Ureter (tissue), 1 donor: ENCODE results near the gene WEE2. TPM values are rescaled to one million over a fixed set of nuclear protein-coding genes. Genes with fewer than 3 reads are reported as not detected.

Experiments
- DNase-seq: peaks from one replicate; pipeline ENCODE4 v3.0.0-alpha.2; 2020; ENCODE audit warnings: low spot score
- total RNA-seq: library from RNA; stranded (reverse); gene quantifications from one replicate; pipeline ENCODE4 v1.2.4, GENCODE V29; 2023
- donor health status: DM: yes; HTN: yes; CAD: no.

Gene WEE2
- total RNA-seq, 1 donor from 2014 or later, result not detected

GRCh38 chr7:141691540-141691939, 16.6 kb upstream of the WEE2 start:
- DNase-seq, result no peak

- no peak for DNase-seq
Observed at GRCh38 chr7:141691961-141692360, 16.2 kb upstream of the WEE2 start.

DNA sequence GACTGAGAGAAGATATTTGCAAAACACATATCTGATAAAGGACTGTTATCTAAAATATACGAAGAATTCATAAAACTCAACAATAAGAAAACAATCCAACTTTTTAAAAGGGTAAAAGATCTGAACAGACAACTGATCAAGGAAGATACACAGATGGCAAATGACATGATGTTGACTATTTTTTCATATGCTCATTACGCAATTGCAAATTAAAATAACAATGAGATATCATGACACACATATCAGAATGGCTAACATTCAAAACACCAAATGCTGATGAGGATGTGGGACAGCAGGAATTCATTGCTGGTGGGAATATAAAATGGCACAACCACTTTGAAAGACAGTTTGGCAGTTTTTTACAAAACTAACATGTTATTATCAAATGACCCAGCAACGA, 15.1 kb upstream of the WEE2 start:
- DNase-seq, result no peak

- DNase-seq, result no peak
Observed at GRCh38 chr7:141695803-141696289, 12.3 kb upstream of the WEE2 start.

- DNase-seq, result no peak
Observed at GRCh38 chr7:141696348-141696747, 11.8 kb upstream of the WEE2 start.

DNA sequence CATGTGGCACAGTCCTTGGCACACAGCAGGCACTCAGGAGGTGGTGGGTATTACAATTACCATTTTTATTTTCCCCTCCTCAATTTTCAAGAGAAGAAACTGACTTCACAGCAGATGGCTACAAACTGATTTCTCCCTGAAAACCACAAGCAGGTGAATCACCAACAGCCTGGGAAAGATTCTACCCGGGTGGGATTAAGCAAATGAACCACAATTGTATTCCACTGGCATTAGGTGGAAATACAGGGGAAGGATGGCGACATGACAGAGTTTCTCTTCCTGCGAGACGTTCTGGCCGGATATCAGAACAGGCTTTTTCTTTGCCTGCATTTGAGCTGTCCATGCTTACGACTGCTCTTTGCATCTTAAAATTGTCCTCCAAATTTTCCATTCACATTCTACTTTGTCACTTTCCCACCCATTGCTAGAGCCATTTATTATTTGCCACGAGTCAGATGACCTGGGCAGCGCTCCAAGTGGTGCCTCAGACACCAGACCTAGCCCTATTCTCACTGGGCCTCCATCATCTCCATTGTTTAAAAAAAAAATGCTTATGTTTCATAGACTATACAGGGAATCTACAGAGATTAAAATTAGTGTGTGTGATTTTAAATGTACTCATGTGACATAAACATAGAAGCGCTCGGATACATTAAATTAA, 10.8 kb upstream of the WEE2 start:
- no peak for DNase-seq

GRCh38 chr7:141698247-141699015, 9.7 kb upstream of the WEE2 start:
- DNase-seq, result no peak

DNA sequence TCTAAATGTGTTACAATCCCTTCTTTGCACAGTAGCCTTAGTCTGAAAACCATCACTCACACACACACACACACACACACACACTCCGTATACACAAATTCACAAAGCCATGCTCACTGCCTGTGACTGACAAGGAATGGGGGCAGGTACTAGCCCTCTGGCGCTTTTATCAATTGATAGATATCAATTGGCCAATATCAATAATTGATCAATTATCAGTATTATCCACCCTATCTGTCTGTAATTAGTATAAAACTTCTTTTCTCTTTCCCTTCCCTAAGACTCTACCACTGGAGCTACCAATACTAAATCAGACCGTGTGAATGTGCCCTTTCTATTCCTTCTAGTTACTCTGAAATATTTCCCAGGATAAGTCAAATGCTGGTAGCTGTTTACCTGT, 8.3 kb upstream of the WEE2 start:
- DNase-seq, result no peak

DNA sequence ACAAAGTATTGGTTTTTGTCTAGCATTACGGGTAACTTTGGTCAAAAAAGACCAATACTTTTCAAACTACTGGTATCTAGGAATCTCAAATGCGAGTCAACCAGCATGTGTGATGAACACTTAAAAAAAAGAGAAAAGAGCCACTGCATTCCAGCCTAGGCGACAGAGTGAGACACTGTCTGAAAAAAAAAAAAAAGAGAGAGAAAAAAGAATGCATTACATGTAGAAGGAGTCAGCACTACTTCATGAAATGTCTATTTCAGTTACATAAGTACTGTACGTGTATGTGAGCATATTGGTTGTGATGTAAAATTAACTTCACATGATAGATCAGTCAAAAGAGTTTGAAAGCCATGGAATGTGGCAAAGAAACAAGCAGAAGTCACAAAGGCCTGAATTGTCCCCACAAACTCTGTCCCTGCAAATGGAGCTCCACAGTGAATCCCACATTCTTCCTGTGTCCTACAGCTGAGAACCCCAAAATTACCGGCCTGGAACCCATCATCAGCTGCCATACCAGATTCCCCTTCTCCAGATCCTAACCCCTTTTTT, 7.8 kb upstream of the WEE2 start:
- no peak for DNase-seq

GRCh38 chr7:141700848-141701371, 7.2 kb upstream of the WEE2 start:
- DNase-seq, result no peak

DNA sequence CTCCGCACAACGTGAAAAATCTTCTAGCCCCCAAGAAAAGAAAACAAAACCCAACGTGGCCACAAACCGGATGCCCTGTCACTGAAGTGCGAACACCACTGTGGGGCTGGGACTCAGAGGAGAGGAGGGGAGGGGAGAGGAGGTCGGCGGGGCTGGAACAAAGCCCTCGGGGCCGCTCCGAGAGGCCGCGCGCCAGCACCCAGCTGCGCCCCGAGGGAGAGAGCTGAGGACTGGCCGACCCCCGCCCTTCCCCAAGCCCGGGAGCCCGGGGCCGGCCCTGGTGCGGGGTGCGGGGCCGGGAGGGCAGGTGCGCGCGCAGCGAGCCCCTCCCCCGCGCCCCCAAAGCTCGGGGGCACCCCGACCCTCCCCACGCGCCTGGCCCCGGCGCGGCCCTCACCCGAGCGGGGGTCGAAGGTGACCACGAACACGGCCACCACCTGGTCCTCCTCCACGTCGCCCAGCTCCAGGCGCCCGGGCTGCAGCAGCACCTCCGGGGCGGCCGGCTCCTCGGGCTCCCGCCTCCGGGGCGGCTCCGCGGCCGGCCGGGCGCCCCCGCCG, 6.6 kb upstream of the WEE2 start:
- DNase-seq, result peak; percentile 54

DNA sequence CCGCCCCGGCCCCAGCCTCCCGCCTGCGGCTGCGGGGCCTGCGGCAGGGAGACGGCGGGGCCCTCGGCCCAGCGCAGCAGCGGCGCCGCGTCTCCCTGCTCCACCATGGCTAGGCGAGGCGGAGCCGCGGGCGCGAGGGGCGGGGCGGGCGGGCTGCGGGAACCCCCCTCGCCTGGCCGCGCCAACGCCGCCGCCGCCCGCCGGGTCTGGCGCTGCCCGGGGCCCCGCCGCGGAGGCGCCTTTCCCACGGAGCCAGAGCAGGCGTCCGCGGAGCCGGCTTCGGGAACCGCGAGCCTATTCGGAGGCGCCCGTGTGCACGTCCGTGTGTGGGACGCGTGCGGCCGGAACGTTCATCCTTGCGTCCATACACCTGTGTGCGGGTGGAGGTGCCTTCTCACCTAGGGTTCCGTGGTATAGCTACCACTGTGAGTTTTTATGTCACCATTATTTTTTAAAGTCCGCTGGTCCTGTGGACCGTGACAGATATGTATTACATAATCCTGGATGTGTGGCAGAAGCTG, 6.0 kb upstream of the WEE2 start, which contains the start of gene DENND11:
TSS of gene DENND11 (minus strand) at position 120 of the 521 bp plus-strand sequence. CDS start at position 107, 13 bp downstream.
- no peak for DNase-seq

DNA sequence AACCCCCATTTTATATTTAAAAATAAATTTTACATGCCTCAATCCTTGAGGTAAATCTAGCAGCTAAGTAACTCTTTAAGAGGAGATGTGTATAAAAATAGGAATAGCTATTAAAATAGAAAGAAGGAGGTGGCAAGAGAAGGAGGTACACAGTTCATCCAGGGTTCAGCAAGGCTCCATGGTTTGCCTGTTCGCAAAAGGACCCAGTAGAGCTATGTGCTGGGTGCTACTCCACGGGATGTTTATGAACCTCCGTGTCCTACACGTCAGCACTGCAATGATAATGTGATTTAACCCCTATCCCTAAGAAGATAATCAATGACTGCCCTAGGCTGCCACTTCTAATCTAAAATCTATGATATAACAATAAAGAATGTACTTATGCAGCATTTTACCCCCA, 5.3 kb upstream of the WEE2 start:
- no peak for DNase-seq

- DNase-seq, result no peak
Observed at GRCh38 chr7:141704112-141704511, 4.0 kb upstream of the WEE2 start.

GRCh38 chr7:141704741-141705140, 3.4 kb upstream of the WEE2 start:
- no peak for DNase-seq

DNA sequence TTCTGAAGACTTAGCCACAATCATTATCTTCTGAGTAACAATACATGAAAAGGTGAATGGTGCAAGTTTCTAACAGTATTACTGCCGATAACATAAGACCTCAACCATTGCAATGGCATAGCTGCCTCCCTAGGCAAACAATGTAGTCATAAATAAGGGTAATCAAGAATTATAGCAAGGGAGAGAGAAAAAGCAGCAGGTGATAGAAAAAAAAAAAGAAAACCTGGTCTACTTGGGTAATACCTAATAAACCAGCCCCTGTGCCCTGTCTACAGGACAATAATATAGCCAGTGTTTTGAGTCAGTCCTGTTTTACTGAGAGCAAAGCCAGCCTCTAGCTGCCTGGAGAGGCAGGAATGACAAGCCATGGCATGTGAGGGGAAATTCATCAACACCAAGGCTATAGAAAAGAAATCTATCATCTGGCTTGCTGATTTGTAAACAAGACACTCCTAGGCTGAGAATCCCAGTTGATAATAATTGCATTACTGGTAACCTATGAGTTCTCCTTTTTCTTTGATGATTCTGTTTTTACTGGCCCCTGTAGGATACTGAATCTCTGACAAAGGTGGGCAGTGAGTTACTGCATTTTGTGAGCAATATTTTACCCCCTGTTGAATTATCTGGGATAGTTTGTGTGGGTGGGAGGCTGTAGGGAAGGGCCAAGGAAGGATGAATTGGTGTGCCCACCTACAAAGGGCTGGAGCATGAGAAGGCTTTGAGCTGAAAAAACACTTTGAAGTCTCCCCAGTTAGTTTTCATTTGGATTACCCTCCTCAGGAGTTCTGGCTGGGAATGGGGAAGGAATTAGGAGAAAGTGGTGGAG, 1.7 kb upstream of the WEE2 start:
- no peak for DNase-seq

DNA sequence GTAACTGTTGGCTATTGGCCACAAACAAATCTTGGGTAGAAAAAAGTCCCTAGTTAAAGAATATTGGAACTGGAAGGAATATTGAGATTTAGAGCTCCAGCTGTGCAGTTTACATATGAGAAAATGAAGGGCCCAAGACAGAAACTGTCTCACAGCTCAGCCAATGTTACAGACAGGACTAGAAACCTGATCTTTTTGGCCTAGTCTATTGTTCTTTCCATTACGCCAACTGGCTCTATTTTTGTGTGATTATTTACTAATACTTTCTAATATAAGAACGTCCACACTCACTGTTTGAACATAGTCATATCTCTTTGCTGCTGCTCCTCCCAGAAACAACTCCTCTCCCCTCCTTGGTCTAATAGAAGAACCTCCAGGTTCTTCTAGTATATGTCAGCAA, 1.2 kb downstream of the WEE2 start:
- DNase-seq, result no peak

- DNase-seq, result no peak
Observed at GRCh38 chr7:141709749-141710148, 1.6 kb downstream of the WEE2 start.

- DNase-seq, result no peak
Observed at GRCh38 chr7:141710301-141710700, 2.1 kb downstream of the WEE2 start.

- DNase-seq, result no peak
Observed at GRCh38 chr7:141712603-141713255, 4.6 kb downstream of the WEE2 start.

GRCh38 chr7:141713890-141714289, 5.7 kb downstream of the WEE2 start:
- no peak for DNase-seq
